Panc1 (cell line): ENCODE data around the gene TSSC4. TPM values are rescaled to one million over a fixed set of nuclear protein-coding genes. Genes with fewer than 3 reads are reported as not detected.
A peak's percentile ranks its signal among the peaks of the same experiment; 100 is the strongest.

Source experiments
- ATAC-seq: fragments of 200-7000 bp; cut with Tn5 transposase; 2 replicates; pipeline ENCODE4 v1.9.1; 2020; ENCODE audit warnings: mild to moderate bottlenecking, moderate library complexity
- BruUV-seq: library from RNA; stranded (reverse); fragments of 400-500 nt; replicated peaks from 2 replicates; lab custom pipeline; 2021; lab: Mats Ljungman, UMichigan
- CTCF ChIA-PET: fragments of 300-600 bp; sonication (Branson Sonifier 250); formaldehyde crosslinking; loops from one replicate; lab custom pipeline; 2022; ENCODE audit warnings: antibody characterized with exemption; lab: Charles Lee
- POLR2A ChIA-PET: fragments of 300-600 bp; sonication (Branson Sonifier 250); formaldehyde crosslinking; loops from one replicate; lab custom pipeline; 2022; ENCODE audit warnings: antibody characterized with exemption; lab: Charles Lee
- DNase-seq: peaks from one replicate; pipeline ENCODE4 v3.0.0-alpha.2; 2010; ENCODE audit warnings: low read depth, low spot score
- H3K27ac ChIP-seq: 2 replicates; pipeline ENCODE4 v1.5.1; 2011; ENCODE audit warnings: mild to moderate bottlenecking, low read length, inconsistent platforms
- H3K27me3 ChIP-seq: fragments of 200-500 bp; sonication (Bioruptor generic); 2 replicates; pipeline ENCODE4 v1.6.0; 2014; ENCODE audit warnings: low read length, inconsistent platforms; ENCODE audit not compliant: control insufficient read depth, insufficient read depth
- H3K36me3 ChIP-seq: fragments of 200-500 bp; sonication (Bioruptor generic); 2 replicates; pipeline ENCODE4 v1.5.1; 2014; ENCODE audit warnings: inconsistent platforms, mild to moderate bottlenecking, low read length, moderate library complexity; ENCODE audit not compliant: control insufficient read depth, insufficient read depth
- H3K4me1 ChIP-seq: 2 replicates; pipeline ENCODE4 v1.5.1; 2011; ENCODE audit warnings: inconsistent platforms, mild to moderate bottlenecking, low read length, moderate library complexity; ENCODE audit not compliant: control insufficient read depth, insufficient read depth
- H3K4me3 ChIP-seq, 2 experiments: 2 replicates each; pipeline ENCODE4 v1.5.1; 2011 to 2012; ENCODE audit warnings: low read depth in 2 of 2, low read length in 2 of 2, mild to moderate bottlenecking in 2 of 2, inconsistent platforms in 1 of 2, moderate library complexity in 1 of 2
- H3K9me3 ChIP-seq: fragments of 200-500 bp; sonication (Bioruptor generic); 2 replicates; pipeline ENCODE4 v1.5.1; 2014; ENCODE audit warnings: low read depth, mild to moderate bottlenecking, inconsistent platforms, low read length, moderate library complexity; ENCODE audit not compliant: control insufficient read depth, insufficient read depth
- CTCF ChIP-seq: fragments of 450-650 bp; IDR thresholded peaks from 2 replicates; pipeline ENCODE4 v1.5.1; 2017; ENCODE audit warnings: mild to moderate bottlenecking
- POLR2AphosphoS5 ChIP-seq: IDR thresholded peaks from 2 replicates; pipeline ENCODE4 v1.6.1; 2012; ENCODE audit warnings: mild to moderate bottlenecking, low read depth, low read length, moderate library complexity
- REST ChIP-seq, 2 experiments: IDR thresholded peaks; 2 replicates each; pipeline ENCODE4 v1.6.1; 2011 to 2012; ENCODE audit warnings: low read depth in 2 of 2, control low read depth in 1 of 2, low read length in 1 of 2, mild to moderate bottlenecking in 1 of 2, moderate library complexity in 1 of 2; ENCODE audit not compliant: insufficient read depth in 1 of 2
- SIN3A ChIP-seq: IDR thresholded peaks from 2 replicates; pipeline ENCODE4 v1.6.1; 2012; ENCODE audit warnings: low read depth, mild to moderate bottlenecking, low read length, moderate library complexity, borderline replicate concordance; ENCODE audit not compliant: insufficient read depth
- TCF7L2 ChIP-seq: IDR thresholded peaks from 2 replicates; pipeline ENCODE4 v1.6.1; 2011; ENCODE audit warnings: mild to moderate bottlenecking, low read depth, low read length, inconsistent platforms
- in situ Hi-C: cut with HindIII; loops from 2 replicates; pipeline ENCODE4 v1.10.0; 2016; ENCODE audit warnings: low sequenced_read_pairs, low pct_unique_long_range_greater_than_20kb
- intact Hi-C: fragments of 100-400 bp; cut with micrococcal nuclease; formaldehyde crosslinking; loops from one replicate; pipeline ENCODE4 v1.10.0; 2022; ENCODE audit not compliant: unreplicated experiment
- total RNA-seq: library from RNA; stranded (reverse); gene quantifications from one replicate; pipeline ENCODE4 v1.2.1, GENCODE V29; 2021; ENCODE audit not compliant: unreplicated experiment

Gene TSSC4
- total RNA-seq, 1 experiment from 2014 or later = 132 TPM

GRCh38 chr11:2379466-2380174 is 20.9 kb upstream of the TSSC4 start:
- H3K4me3 ChIP-seq = no peak overlapping the region
- H3K36me3 ChIP-seq = no peaks in the 10 kb centered on the region; the same call in 1 of the 2 replicates
- TF ChIP-seq CTCF (no peak), SIN3A (no peak), POLR2AphosphoS5 (no peak), TCF7L2 (no peak), REST (IDR thresholded peaks at IDR 0.05; ENCODE audit: insufficient read depth in 1 of 2, low read depth in 2 of 2, low read length in 1 of 2) (no peak)
- in situ Hi-C loops = no loop called here
- intact Hi-C loops = no loop called here
- H3K27me3 ChIP-seq = no peaks in the 10 kb centered on the region
- ChIA-PET POLR2A (no interaction called here), CTCF (no interaction called here)
- peaks cover 45% of the 10 kb centered on the region for H3K4me1 ChIP-seq
- ATAC-seq = no peak
- no peaks in the 10 kb centered on the region for H3K9me3 ChIP-seq
- DNase-seq = no peak
- H3K27ac ChIP-seq = no peak overlapping the region
- BruUV-seq = TSS peak; percentile 85

GRCh38 chr11:2380396-2380795 is 20.2 kb upstream of the TSSC4 start:
- Histone ChIP-seq H3K36me3 (no peaks in the 10 kb centered on the region; the same call in 1 of the 2 replicates), H3K4me3 (no peak overlapping the region), H3K4me1 (peaks cover 48% of the 10 kb centered on the region), H3K9me3 (no peaks in the 10 kb centered on the region), H3K27ac (no peak overlapping the region), H3K27me3 (no peaks in the 10 kb centered on the region)
- DNase-seq (no peak), ATAC-seq (no peak)
- POLR2A ChIA-PET = interaction anchor here (0.6 kb wide), 1 partner anchor 37 kb away, joined by 3 read pairs; no protein-coding TSS in a partner anchor
- TF ChIP-seq CTCF = no peak
- TF ChIP-seq SIN3A = no peak
- TF ChIP-seq TCF7L2 = no peak
- no peak for TF ChIP-seq REST (IDR thresholded peaks at IDR 0.05; ENCODE audit: insufficient read depth in 1 of 2, low read depth in 2 of 2, low read length in 1 of 2)
- no peak for TF ChIP-seq POLR2AphosphoS5
- no TSS peak for BruUV-seq
- CTCF ChIA-PET = no interaction called here
- in situ Hi-C loops = no loop called here
- intact Hi-C loops = no loop called here
